Activated CD8-positive, alpha-beta T cell treated with anti-CD3 and anti-CD28 coated beads, Interleukin-2, amount 10 ng/mL, durations not matched to agents 7 days and 5 days (primary cell): ENCODE data around the gene VAT1L. TPM values are rescaled to one million over a fixed set of nuclear protein-coding genes. Genes with fewer than 3 reads are reported as not detected.
A peak's percentile ranks its signal among the peaks of the same experiment; 100 is the strongest.

Source experiments
- ATAC-seq: fragments of 150-1000 bp; cut with Tn5 transposase; one replicate; pipeline ENCODE4 v1.10.0; 2021; ENCODE audit warnings: moderate library complexity
- CTCF ChIA-PET: fragments of 350-600 bp; sonication (Branson Sonifier 250); formaldehyde crosslinking; loops from one replicate; lab custom pipeline; 2021; ENCODE audit warnings: antibody characterized with exemption; lab: Charles Lee
- POLR2A ChIA-PET: fragments of 350-600 bp; sonication (Branson Sonifier 250); formaldehyde crosslinking; loops from one replicate; lab custom pipeline; 2021; ENCODE audit warnings: antibody characterized with exemption; lab: Charles Lee
- DNase-seq: peaks from one replicate; pipeline ENCODE4 v3.0.0-alpha.2; 2020
- H3K27ac Mint-ChIP-seq: one replicate; pipeline ENCODE4 v1.8.0; 2021; ENCODE audit warnings: mild to moderate bottlenecking, mixed read lengths
- H3K27me3 Mint-ChIP-seq: one replicate; pipeline ENCODE4 v1.8.0; 2021; ENCODE audit warnings: low read depth, mixed read lengths
- H3K36me3 Mint-ChIP-seq: one replicate; pipeline ENCODE4 v1.8.0; 2021; ENCODE audit warnings: low read depth, mixed read lengths
- H3K4me1 Mint-ChIP-seq: one replicate; pipeline ENCODE4 v1.8.0; 2021; ENCODE audit warnings: low read depth, mixed read lengths
- H3K4me3 Mint-ChIP-seq: one replicate; pipeline ENCODE4 v1.8.0; 2021; ENCODE audit warnings: mild to moderate bottlenecking, mixed read lengths
- H3K9me3 Mint-ChIP-seq: one replicate; pipeline ENCODE4 v1.8.0; 2022; ENCODE audit warnings: mixed read lengths; ENCODE audit not compliant: insufficient read depth
- total RNA-seq, 2 experiments: library from RNA; stranded (reverse); gene quantifications; one replicate each; pipeline ENCODE4 v1.2.3, GENCODE V29; 2021

VAT1L gene
- total RNA-seq, 2 experiments from 2014 or later, result not detected

- Mint-ChIP-seq H3K27me3 (peaks cover 5% of the 10 kb centered on the region), H3K27ac (no peak overlapping the region), H3K36me3 (no peaks in the 10 kb centered on the region), H3K4me1 (no peaks in the 10 kb centered on the region), H3K4me3 (no peak overlapping the region), H3K9me3 (no peaks in the 10 kb centered on the region)
- ATAC-seq, result no peak
- ChIA-PET POLR2A (no interaction called here), CTCF (no interaction called here)
- DNase-seq, result no peak
These were observed 72.6 kb downstream of the VAT1L start for GRCh38 chr16:77860953-77861352.

- ChIA-PET POLR2A (no interaction called here), CTCF (no interaction called here)
- Mint-ChIP-seq H3K27ac (no peak overlapping the region), H3K9me3 (no peaks in the 10 kb centered on the region), H3K36me3 (no peaks in the 10 kb centered on the region), H3K27me3 (no peaks in the 10 kb centered on the region), H3K4me3 (no peak overlapping the region), H3K4me1 (peaks cover 3% of the 10 kb centered on the region)
- DNase-seq (no peak), ATAC-seq (no peak)
These were observed 74.9 kb downstream of the VAT1L start for GRCh38 chr16:77863250-77863649.

- DNase-seq, result no peak
- H3K9me3 Mint-ChIP-seq, result no peaks in the 10 kb centered on the region
- no peak for ATAC-seq
These were observed 78.4 kb downstream of the VAT1L start for GRCh38 chr16:77866752-77867151.

GRCh38 chr16:77868052-77868451 is 79.7 kb downstream of the VAT1L start:
- ChIA-PET CTCF (no interaction called here), POLR2A (no interaction called here)
- Mint-ChIP-seq H3K4me1 (peaks cover 12% of the 10 kb centered on the region), H3K27ac (no peak overlapping the region), H3K27me3 (peaks cover 3% of the 10 kb centered on the region), H3K36me3 (no peaks in the 10 kb centered on the region), H3K4me3 (no peak overlapping the region), H3K9me3 (no peaks in the 10 kb centered on the region)
- ATAC-seq, result no peak
- DNase-seq, result no peak

More at GRCh38 chr16:77866752-77867151, 78.4 kb downstream of the VAT1L start:
- Mint-ChIP-seq H3K36me3 (no peaks in the 10 kb centered on the region), H3K27ac (no peak overlapping the region), H3K4me1 (peaks cover 12% of the 10 kb centered on the region), H3K27me3 (no peaks in the 10 kb centered on the region), H3K4me3 (no peak overlapping the region)
- CTCF ChIA-PET, result no interaction called here
- POLR2A ChIA-PET, result no interaction called here

GRCh38 chr16:77868478-77868877 is 80.1 kb downstream of the VAT1L start:
- Mint-ChIP-seq H3K36me3 (no peaks in the 10 kb centered on the region), H3K4me3 (no peak overlapping the region), H3K9me3 (no peaks in the 10 kb centered on the region), H3K4me1 (peaks cover 12% of the 10 kb centered on the region), H3K27me3 (peaks cover 3% of the 10 kb centered on the region), H3K27ac (no peak overlapping the region)
- CTCF ChIA-PET, result no interaction called here
- ATAC-seq (peak; percentile 51), DNase-seq (peak; percentile 22)
- POLR2A ChIA-PET, result no interaction called here

- no peaks in the 10 kb centered on the region for H3K36me3 Mint-ChIP-seq
- H3K4me1 Mint-ChIP-seq, result peaks cover 12% of the 10 kb centered on the region
- DNase-seq (no peak), ATAC-seq (no peak)
- no peak overlapping the region for H3K4me3 Mint-ChIP-seq
- POLR2A ChIA-PET, result no interaction called here
- no peaks in the 10 kb centered on the region for H3K9me3 Mint-ChIP-seq
- CTCF ChIA-PET, result interaction anchor here (0.5 kb wide), 1 partner anchor 69 kb away, joined by 3 read pairs; no protein-coding TSS in a partner anchor
- no peak overlapping the region for H3K27ac Mint-ChIP-seq
- H3K27me3 Mint-ChIP-seq, result peaks cover 3% of the 10 kb centered on the region
These were observed 81.8 kb downstream of the VAT1L start for GRCh38 chr16:77869997-77870813.

- peaks cover 12% of the 10 kb centered on the region for H3K4me1 Mint-ChIP-seq
- DNase-seq (no peak), ATAC-seq (no peak)
- no peaks in the 10 kb centered on the region for H3K36me3 Mint-ChIP-seq
- ChIA-PET POLR2A (no interaction called here), CTCF (no interaction called here)
- H3K4me3 Mint-ChIP-seq, result no peak overlapping the region
- peaks cover 3% of the 10 kb centered on the region for H3K27me3 Mint-ChIP-seq
- H3K9me3 Mint-ChIP-seq, result no peaks in the 10 kb centered on the region
- no peak overlapping the region for H3K27ac Mint-ChIP-seq
These were observed 83.6 kb downstream of the VAT1L start for GRCh38 chr16:77871932-77872331.

- ChIA-PET POLR2A (no interaction called here), CTCF (no interaction called here)
- peaks cover 10% of the 10 kb centered on the region for H3K4me1 Mint-ChIP-seq
- no peak overlapping the region for H3K27ac Mint-ChIP-seq
- ATAC-seq, result no peak
- DNase-seq, result no peak
- H3K27me3 Mint-ChIP-seq, result peaks cover 3% of the 10 kb centered on the region
- no peaks in the 10 kb centered on the region for H3K36me3 Mint-ChIP-seq
- H3K9me3 Mint-ChIP-seq, result no peaks in the 10 kb centered on the region
- no peak overlapping the region for H3K4me3 Mint-ChIP-seq
These were observed 84.7 kb downstream of the VAT1L start for GRCh38 chr16:77873066-77873465.

- DNase-seq (no peak), ATAC-seq (no peak)
- H3K27me3 Mint-ChIP-seq, result peaks cover 3% of the 10 kb centered on the region
- H3K9me3 Mint-ChIP-seq, result no peaks in the 10 kb centered on the region
- H3K4me1 Mint-ChIP-seq, result no peaks in the 10 kb centered on the region
- POLR2A ChIA-PET, result no interaction called here
- H3K4me3 Mint-ChIP-seq, result no peak overlapping the region
- H3K27ac Mint-ChIP-seq, result no peak overlapping the region
- no peaks in the 10 kb centered on the region for H3K36me3 Mint-ChIP-seq
- CTCF ChIA-PET, result no interaction called here
These were observed 86.0 kb downstream of the VAT1L start for GRCh38 chr16:77874347-77874746.

GRCh38 chr16:77876776-77877175 is 88.4 kb downstream of the VAT1L start:
- H3K4me3 Mint-ChIP-seq, result no peak overlapping the region
- POLR2A ChIA-PET, result no interaction called here
- no peaks in the 10 kb centered on the region for H3K4me1 Mint-ChIP-seq

GRCh38 chr16:77877712-77878347 is 89.5 kb downstream of the VAT1L start:
- H3K4me3 Mint-ChIP-seq, result no peak overlapping the region
- H3K27ac Mint-ChIP-seq, result no peak overlapping the region
- H3K4me1 Mint-ChIP-seq, result no peaks in the 10 kb centered on the region
- CTCF ChIA-PET, result no interaction called here
- no peaks in the 10 kb centered on the region for H3K36me3 Mint-ChIP-seq
- DNase-seq (no peak), ATAC-seq (no peak)
- H3K9me3 Mint-ChIP-seq, result no peaks in the 10 kb centered on the region
- no peaks in the 10 kb centered on the region for H3K27me3 Mint-ChIP-seq
- POLR2A ChIA-PET, result no interaction called here

More at GRCh38 chr16:77876776-77877175, 88.4 kb downstream of the VAT1L start:
- H3K27me3 Mint-ChIP-seq, result peaks cover 3% of the 10 kb centered on the region
- CTCF ChIA-PET, result no interaction called here
- H3K27ac Mint-ChIP-seq, result no peak overlapping the region
- ATAC-seq, result no peak
- no peaks in the 10 kb centered on the region for H3K36me3 Mint-ChIP-seq
- no peaks in the 10 kb centered on the region for H3K9me3 Mint-ChIP-seq
- DNase-seq, result no peak

GRCh38 chr16:77881355-77882030 is 93.1 kb downstream of the VAT1L start:
- H3K9me3 Mint-ChIP-seq, result no peaks in the 10 kb centered on the region
- POLR2A ChIA-PET, result no interaction called here
- H3K4me3 Mint-ChIP-seq, result no peak overlapping the region
- H3K36me3 Mint-ChIP-seq, result no peaks in the 10 kb centered on the region
- H3K27me3 Mint-ChIP-seq, result no peaks in the 10 kb centered on the region
- H3K4me1 Mint-ChIP-seq, result no peaks in the 10 kb centered on the region
- CTCF ChIA-PET, result no interaction called here
- DNase-seq, result no peak
- ATAC-seq, result no peak
- H3K27ac Mint-ChIP-seq, result no peak overlapping the region
